ENCODE data around the gene HPRT1.
"Not testable (repeated sequence)": the region's sequence is repeated elsewhere in the genome, so short reads cannot be mapped to it uniquely, and the experiment has no call there.

The HPRT1 gene, protein sequence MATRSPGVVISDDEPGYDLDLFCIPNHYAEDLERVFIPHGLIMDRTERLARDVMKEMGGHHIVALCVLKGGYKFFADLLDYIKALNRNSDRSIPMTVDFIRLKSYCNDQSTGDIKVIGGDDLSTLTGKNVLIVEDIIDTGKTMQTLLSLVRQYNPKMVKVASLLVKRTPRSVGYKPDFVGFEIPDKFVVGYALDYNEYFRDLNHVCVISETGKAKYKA

DNA sequence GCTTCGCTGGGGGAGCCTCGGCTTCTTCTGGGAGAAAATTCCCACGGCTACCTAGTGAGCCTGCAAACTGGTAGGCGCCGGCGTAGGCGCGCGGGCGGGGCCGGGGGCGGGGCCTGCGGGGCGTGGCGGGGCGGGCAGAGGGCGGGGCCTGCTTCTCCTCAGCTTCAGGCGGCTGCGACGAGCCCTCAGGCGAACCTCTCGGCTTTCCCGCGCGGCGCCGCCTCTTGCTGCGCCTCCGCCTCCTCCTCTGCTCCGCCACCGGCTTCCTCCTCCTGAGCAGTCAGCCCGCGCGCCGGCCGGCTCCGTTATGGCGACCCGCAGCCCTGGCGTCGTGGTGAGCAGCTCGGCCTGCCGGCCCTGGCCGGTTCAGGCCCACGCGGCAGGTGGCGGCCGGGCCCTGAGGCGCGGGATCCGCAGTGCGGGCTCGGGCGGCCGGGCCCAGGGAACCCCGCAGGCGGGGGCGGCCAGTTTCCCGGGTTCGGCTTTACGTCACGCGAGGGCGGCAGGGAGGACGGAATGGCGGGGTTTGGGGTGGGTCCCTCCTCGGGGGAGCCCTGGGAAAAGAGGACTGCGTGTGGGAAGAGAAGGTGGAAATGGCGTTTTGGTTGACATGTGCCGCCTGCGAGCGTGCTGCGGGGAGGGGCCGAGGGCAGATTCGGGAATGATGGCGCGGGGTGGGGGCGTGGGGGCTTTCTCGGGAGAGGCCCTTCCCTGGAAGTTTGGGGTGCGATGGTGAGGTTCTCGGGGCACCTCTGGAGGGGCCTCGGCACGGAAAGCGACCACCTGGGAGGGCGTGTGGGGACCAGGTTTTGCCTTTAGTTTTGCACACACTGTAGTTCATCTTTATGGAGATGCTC lies at the start of gene HPRT1:
HPRT1 (plus strand) TSS at position 161 of the 857 bp plus-strand sequence; CDS start at position 308, 147 bp downstream.
- peak; percentile 79 for DNase-seq (ENCODE audit: low spot score)

DNA sequence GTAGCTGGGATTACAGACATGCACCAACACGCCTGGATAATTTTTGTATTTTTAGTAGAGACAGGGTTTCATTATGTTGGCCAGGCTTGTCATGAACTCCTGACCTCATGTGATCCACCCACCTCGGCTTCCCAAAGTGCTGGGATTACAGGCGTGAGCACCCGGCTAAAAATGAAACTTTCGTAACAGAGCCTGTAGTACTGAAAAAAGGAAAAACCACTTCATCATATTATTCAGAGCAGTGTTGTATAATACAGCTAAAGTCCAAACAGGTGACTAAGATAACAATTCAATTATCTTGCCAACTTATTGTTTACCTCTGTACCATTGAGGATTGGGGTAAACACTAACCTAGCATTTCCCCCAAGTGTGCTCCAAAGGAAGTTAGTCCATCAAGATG lies 43.9 kb upstream of the HPRT1 start:
- DNase-seq (ENCODE audit: low spot score) = no peak

DNA sequence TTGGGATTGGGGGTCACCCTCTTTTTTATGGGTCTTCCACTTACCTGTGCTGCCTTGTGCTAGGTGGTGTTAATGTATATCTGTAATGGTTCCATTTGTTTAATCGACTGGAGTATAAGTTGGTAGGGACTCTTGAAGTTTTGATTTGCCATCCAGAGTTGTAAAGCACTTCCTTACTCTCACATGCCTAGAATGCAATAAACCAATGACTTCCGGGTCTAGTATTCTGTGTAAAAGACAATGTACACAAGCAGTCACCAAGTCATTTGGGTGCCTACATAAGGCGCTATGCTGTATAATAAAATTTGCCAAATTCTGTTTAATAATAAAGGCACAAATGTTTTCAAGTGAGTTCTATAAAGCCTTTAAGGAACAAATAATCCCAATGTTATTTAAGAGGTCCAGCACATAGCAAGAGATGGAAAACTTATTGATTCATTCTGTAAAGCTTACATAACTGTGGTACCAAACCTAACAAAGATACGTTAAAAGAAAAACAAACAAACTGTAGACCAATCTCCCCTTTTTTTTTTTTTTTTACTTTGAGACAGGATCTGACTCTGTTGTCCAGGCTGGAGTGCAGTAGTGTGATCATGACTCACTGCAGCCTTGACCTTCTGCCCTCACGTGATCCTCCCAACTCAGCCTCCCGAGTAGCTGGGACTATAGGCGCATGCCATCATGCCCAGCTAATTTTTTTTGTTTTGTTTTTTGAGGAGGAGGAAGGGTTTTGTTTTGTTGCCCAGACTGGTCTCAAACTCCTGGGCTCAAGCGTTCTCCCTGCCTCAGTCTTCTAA lies 41.5 kb upstream of the HPRT1 start:
- DNase-seq (ENCODE audit: low spot score) = no peak

DNA sequence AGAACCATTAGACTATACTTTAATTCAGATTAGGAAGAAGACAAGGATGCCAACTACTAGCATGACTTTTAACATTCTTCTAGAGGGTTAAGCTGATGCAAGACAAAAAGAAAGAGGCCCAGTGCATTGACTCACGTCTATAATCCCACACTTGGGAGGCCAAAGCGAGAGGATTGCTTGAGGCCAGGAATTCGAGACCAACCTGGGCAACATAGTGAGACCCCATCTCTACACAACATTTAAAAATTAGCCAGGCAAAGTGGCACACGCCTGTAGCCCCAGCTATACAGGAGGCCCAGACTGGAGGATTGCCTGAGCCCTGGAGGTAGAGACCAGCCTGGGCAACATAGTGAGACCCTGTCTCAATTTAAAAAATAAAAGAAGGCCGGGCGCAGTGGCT lies 40.2 kb upstream of the HPRT1 start:
- DNase-seq (ENCODE audit: low spot score) = no peak

DNA sequence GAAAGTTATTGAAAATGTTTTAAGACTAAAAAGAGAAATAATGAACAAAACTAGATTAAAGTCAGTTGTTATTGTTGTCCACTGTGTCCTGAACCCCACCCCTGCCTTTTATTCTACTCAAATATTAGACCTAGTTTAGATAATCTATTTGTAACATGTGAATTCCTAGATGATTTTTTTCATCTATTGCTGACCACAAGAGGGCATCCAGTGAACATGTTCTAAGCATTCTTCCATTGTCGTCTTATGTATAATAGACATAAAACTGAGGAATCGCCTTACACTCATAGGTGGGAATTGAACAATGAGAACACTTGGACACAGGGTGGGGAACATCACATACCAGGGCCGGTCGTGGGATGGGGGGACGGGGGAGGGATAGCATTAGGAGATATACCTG lies 36.4 kb upstream of the HPRT1 start:
- DNase-seq (ENCODE audit: low spot score) = peak; percentile 11

DNA sequence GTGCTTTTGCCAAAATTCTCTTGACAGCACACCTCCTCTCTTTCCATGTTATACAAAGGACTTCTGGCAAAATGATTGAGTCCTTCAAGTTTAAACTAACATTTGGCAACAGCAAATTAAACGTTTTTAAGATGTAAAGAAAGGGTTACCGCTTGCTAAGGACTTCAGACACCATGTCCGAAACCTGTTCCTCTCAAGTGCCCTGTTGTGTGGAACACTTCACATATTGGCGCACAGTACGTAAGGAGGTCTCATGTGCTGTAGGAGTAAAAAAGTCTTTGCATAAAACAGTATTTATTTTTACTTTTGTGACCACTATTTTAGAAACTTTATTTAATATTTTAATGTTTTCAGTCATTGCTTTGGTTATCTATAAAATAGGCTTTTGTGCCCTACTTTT lies 33.7 kb upstream of the HPRT1 start:
- no peak for DNase-seq (ENCODE audit: low spot score)

DNA sequence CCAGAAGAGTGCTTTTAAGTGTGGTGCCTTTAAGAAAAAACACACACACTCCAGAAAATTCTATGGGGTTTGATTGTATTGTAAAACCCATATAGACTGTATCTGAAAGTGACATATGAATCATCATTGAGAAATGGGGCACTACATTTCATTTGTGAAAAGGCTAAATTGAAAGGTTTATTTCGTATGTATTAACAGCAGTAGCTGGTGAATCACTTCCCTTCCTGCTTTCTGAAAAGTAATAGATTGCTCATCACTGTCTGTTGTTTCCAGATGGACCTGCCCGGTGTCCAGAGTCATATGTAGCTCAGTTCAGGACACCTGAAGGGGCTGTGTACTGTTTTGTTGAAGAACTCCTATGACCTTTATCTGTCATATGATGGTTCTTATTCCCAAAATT lies 28.1 kb upstream of the HPRT1 start:
- no peak for DNase-seq (ENCODE audit: low spot score)

DNA sequence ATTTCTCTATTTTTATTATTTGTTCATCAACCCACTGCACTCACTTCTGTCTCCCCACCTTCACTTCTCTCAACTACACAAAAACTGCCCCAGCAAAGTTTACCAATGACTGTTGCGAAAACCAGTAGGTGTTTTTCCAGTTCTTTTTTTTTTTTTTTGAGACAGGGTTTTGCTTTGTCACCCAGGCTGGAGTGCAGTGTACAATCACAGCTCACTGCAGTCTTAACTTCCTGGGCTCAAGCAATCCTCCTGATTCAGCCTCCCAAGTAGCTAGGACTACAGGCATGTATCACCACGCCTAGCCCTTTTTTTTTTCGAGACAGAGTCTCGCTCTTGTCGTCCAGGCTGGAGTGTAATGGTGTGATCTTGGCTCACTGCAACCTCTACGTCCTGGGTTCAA lies 24.1 kb upstream of the HPRT1 start:
- DNase-seq (ENCODE audit: low spot score) = no peak

DNA sequence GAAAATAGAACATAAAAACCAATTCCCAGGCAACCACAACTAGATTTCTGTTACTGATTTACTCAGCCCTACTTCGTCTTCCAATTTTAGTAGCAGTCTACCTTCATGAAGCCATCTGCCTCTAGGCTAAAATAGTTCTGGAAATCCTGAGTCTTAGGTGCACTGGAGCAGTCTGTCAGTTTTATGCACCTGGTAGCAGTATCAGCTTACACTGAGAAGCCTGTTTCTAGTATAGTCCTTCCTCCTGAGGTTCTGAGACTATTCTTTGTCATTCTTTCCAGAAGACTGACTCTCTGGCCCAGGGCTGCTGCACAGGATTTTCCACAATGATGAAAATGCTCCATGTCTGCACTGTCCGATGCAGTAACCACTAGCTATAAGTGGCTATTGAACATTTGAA lies 16.9 kb upstream of the HPRT1 start:
- DNase-seq (ENCODE audit: low spot score) = no peak

DNA sequence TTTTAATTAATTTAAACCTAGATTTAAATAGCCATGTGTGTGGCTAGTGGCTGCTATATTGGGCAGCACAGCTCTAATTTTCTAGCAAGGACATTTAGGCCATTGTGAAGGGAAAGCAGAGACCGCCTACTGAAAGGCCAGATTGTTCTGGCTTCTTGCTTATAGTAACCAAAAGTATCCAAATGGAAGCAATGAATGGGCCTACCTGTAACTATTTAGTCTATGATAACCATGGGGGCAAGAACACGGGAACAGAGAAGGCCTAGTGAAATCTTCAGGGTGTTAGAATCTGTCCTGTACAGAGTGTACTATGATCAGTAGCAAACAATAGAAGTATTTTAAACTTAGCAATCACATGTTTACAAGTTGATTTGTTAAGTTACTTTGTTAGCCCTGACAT lies 16.5 kb upstream of the HPRT1 start:
- no peak for DNase-seq (ENCODE audit: low spot score)

DNA sequence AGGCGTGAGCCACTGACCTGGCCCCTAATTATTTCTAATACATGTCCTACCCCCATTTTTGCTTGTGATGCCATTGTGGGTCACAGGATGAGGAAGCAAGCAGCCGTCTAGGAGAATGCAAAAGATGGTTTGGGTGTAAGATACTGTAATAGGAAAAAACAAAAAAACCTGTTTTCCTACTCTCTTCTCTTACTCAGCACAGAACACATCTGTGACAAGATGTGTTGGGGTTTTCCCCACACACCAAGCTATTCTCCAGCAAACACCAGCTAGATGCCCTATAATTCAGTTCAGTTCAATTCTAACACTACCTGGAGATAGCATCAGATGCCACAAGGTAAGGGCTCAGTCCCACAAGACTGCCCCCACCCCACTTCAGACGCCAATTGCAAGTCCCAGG lies 15.3 kb upstream of the HPRT1 start:
- DNase-seq (ENCODE audit: low spot score) = no peak

DNA sequence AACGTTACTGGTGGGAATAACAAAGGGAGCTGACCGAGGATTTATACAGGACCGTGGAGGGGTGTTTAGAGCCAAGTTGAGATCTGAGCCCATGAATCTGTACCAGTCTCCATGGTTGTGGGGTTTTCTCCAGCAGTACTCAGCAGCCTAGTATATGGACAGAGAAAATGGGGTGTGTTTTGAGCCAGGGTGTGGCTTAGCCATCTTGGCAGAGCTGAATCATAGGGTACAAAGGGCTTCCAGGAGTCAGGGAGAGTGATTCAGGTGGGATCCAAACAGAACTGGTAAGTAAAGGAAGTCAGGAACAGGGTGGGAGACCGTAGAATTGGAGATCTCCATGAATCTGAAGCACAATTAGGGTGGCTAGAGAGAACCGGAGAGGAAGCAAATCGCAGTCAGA lies 7.4 kb upstream of the HPRT1 start:
- no peak for DNase-seq (ENCODE audit: low spot score)

DNA sequence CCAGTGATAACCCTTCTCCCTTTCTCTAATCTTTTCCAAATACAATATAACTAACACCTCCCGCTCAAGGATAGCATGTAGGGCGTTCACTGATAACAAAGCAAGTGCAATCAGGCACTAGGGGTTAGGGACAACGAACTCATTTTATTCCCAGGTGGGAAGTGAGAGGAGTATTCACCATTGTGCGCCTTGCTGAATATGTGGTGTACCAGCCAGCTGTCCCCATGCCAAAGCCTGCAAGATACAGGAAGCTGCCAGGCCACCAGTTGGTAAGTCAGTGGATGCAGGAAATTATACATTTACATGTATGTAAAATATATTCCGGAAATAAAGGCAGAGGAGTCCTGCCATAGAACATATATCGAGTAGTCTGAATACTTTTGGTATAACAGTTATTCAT lies 6.3 kb upstream of the HPRT1 start:
- DNase-seq (ENCODE audit: low spot score) = no peak

DNA sequence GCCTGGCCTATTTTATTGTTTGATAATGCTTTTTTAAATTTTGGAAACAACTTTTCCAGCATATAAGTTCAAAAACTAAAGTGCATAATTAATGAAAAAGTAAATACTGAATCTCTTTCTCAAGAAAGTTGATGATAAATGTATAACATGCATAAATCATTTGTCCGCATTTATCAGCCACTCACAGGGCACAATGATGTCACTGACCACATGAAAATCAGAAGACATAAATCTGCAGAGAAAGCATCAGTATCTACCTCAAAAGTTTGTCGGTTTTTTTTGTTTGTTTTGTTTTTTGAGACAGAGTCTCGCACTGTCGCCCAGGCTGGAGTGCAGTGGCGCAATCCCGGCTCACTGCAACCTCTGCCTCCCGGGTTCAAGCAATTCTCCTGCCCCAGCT lies 5.5 kb upstream of the HPRT1 start:
- no peak for DNase-seq (ENCODE audit: low spot score)

DNA sequence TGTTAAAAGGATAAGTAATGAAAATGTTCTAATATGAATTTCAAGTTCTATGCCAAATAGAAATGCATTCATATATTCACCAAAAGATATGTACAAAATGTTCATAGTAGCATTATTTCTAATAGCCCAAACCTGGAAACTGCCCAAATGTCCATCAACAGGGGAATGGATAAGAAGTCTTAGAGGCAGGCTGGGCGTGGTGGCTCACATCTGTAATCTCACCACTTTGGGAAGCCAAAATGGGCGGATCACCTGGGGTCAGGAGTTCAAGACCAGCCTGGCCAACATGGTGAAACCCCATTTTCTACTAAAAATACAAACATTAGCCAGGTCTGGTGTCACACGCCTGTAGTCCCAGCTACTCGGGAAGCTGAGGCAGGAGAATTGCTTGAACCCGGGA lies 2.3 kb upstream of the HPRT1 start:
- peak; percentile 6 for DNase-seq (ENCODE audit: low spot score)

DNA sequence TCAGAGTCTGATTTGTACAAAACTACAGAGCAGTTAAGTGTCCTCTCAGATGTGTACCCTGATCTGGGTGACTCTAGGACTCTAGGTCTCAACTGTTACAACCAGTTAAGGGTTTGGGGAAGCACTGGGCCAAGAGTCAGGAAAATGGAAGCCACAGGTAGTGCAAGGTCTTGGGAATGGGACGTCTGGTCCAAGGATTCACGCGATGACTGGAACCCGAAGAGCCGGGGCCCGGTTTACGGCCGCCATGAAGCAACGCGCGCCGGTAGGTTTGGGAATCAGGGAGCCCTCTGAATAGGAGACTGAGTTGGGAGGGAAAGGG lies 321 bp upstream of the HPRT1 start:
- DNase-seq (ENCODE audit: low spot score) = peak; percentile 4

DNA sequence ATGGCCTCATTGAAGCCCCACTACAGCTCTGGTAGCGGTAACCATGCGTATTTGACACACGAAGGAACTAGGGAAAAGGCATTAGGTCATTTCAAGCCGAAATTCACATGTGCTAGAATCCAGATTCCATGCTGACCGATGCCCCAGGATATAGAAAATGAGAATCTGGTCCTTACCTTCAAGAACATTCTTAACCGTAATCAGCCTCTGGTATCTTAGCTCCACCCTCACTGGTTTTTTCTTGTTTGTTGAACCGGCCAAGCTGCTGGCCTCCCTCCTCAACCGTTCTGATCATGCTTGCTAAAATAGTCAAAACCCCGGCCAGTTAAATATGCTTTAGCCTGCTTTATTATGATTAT lies 876 bp downstream of the HPRT1 start:
- peak; percentile 5 for DNase-seq (ENCODE audit: low spot score)

DNA sequence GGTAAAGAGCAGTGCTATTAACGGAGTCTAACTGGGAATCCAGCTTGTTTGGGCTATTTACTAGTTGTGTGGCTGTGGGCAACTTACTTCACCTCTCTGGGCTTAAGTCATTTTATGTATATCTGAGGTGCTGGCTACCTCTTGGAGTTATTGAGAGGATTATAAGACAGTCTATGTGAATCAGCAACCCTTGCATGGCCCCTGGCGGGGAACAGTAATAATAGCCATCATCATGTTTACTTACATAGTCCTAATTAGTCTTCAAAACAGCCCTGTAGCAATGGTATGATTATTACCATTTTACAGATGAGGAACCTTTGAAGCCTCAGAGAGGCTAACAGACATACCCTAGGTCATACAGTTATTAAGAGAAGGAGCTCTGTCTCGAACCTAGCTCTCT lies 1.5 kb downstream of the HPRT1 start:
- DNase-seq (ENCODE audit: low spot score) = peak; percentile 18

DNA sequence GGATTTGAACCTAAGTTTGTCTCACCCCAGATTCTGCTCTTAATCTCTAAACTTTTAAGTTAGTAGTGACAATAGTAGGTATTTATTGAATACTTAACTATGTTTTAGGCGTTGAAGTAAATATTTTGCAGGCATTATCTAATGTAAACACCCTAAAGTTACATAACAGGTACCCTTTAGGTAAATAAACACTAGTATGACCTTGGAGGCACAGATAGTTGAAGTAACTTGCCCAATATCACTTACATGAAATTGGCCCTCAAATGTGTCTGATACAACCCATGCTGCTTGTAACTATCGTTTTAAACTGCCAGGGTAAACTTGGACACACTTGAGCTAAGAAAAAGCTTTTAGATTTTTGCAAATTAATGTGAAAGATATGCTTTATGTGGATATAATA lies 3.0 kb downstream of the HPRT1 start:
- DNase-seq (ENCODE audit: low spot score) = no peak

DNA sequence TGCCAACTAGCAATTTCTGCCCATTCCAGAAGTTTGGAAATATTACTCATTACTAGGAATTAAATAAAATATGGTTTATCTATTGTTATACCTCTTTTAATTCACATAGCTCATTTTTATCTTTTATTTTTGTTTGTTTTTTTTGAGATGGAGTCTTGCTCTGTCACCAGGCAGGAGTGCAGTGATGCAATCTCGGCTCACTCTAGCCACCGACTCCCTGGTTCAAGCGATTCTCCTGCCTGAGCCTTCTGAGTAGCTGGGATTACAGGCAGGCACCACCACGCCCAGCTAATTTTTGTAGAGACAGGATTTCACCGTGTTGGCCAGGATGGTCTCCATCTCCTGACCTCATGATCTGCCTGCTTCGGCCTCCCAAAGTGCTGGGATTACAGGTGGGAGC lies 4.5 kb downstream of the HPRT1 start:
- not testable (repeated sequence) for DNase-seq (ENCODE audit: low spot score)

DNA sequence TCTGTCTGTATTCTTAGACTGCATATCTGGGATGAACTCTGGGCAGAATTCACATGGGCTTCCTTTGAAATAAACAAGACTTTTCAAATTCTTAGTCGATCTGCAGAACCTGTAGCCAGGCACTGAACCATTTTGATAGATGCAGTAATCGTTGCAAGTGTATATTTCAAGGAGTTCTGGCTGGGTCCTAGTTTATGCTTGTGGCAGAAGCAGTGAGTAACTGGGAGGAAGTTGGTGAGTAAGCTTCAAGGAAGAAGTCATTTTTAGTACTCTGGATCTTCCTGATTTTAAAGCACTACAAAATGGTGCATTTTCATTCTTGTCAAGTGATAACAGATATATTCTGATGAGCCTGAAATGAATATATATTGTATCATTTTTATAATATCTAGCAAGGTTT lies 9.5 kb downstream of the HPRT1 start:
- DNase-seq (ENCODE audit: low spot score) = no peak

DNA sequence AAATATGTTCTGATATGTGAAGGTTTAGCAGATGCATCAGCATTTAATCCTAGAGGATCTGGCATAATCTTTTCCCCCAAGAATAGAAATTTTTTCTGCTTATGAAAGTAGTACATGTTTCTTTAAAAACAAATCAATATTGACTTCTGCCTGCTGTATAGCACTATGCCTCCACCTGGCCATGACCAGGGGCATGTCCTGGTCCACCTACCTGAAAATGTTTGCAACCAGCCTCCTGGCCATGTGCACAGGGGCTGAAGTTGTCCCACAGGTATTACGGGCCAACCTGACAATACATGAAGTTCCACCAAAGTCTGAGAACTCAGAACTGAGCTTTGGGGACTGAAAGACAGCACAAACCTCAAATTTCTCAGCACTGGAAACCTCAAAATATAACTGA lies 10.0 kb downstream of the HPRT1 start:
- DNase-seq (ENCODE audit: low spot score) = no peak

DNA sequence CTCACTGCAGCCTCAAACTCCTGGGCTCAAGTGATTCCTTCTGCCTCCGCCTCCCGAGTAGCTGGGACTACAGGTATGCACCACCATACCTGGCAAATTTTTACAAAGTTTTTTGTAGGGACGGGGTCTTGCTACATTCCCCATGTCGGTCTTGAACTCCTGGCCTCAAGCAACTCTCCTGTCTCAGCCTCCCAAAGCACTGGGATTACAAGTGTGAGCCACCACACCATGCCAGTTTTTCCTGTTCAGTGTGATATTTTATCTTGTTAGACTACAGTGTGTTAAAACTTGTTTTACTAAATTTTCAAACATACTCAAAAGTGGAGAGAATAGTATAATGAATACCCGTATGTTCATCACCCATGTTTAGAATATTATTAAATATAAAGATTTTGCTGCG lies 12.1 kb downstream of the HPRT1 start:
- DNase-seq (ENCODE audit: low spot score) = no peak
